ENCODE measurements around the gene TLCD3A. TPM values are rescaled to one million over a fixed set of nuclear protein-coding genes. Genes with fewer than 3 reads are reported as not detected.

Gene TLCD3A
- total and polyA plus RNA-seq, 9 of the 15 experiments (the other 6 are each of a cell fraction or from before 2014, with no cell fraction given) = 1.3 to 13.5 (median 7.3) TPM

GRCh38 chr17:781805-782731 is 49.7 kb downstream of the TLCD3A start, which contains the start of the genes GLOD4 and MRM3 (continued):
- TF ChIP-seq BRF2 (IDR thresholded peaks at IDR 0.05; ENCODE audit: borderline replicate concordance, insufficient read depth, insufficient read length) = no peak
- peak; percentile 94 to 98 for TF ChIP-seq MNT (conservative IDR thresholded peaks at IDR 0.05)
- peak; percentile 33 for TF ChIP-seq CTBP1 (IDR thresholded peaks at IDR 0.05; ENCODE audit: borderline replicate concordance)
- TF ChIP-seq KDM4B (IDR thresholded peaks at IDR 0.05; ENCODE audit: borderline replicate concordance in 2 of 2, low read depth in 1 of 2) = no peak
- no peak for TF ChIP-seq ZNF282 (CRISPR knock-in tag; IDR thresholded peaks at IDR 0.05)
- TF ChIP-seq CAMTA2 (CRISPR knock-in tag; conservative IDR thresholded peaks at IDR 0.05) = no peak
- TF ChIP-seq SMAD1 (IDR thresholded peaks at IDR 0.05; ENCODE audit: low read depth, low read length, partially characterized antibody) = no peak
- TF ChIP-seq KLF1 (tag; IDR thresholded peaks at IDR 0.05) = peak; percentile 37; the same call in 1 of the 2 replicates
- TF ChIP-seq SRSF9 (IDR thresholded peaks at IDR 0.05; ENCODE audit: borderline replicate concordance, low read depth, low read length) = no peak
- TF ChIP-seq ZNF263 (CRISPR knock-in tag; IDR thresholded peaks at IDR 0.05; ENCODE audit: borderline replicate concordance) = no peak
- no peak for TF ChIP-seq ZNF398 (CRISPR knock-in tag; IDR thresholded peaks at IDR 0.05)
- peak; percentile 82; the same call in 1 of the 2 replicates for TF ChIP-seq TFAP4 (CRISPR knock-in tag; IDR thresholded peaks at IDR 0.05; ENCODE audit: borderline replicate concordance)
- TF ChIP-seq GMEB1 (CRISPR knock-in tag; IDR thresholded peaks at IDR 0.05) = peak; percentile 87
- peak in 1 of 2 experiments; percentile 32; a peak in 2 of 4 replicates for TF ChIP-seq FOXK2 (conservative IDR thresholded peaks at IDR 0.05 in 1 of 2, IDR thresholded peaks at IDR 0.05 in 1 of 2; ENCODE audit: low read depth in 2 of 2)
- TF ChIP-seq TEAD1 (CRISPR knock-in tag; IDR thresholded peaks at IDR 0.05) = no peak
- no peak for TF ChIP-seq ZBTB43 (CRISPR knock-in tag; IDR thresholded peaks at IDR 0.05)

All from K562 (cell line).